Left ventricle myocardium inferior (tissue), 1 donor: ENCODE data around the gene LTBP1. TPM values are rescaled to one million over a fixed set of nuclear protein-coding genes. Genes with fewer than 3 reads are reported as not detected.
"Not testable (repeated sequence)": the region's sequence is repeated elsewhere in the genome, so short reads cannot be mapped to it uniquely, and the experiment has no call there.

ENCODE experiments used
- DNase-seq: peaks from one replicate; pipeline ENCODE4 v3.0.0-alpha.2; 2020
- H3K27ac ChIP-seq: fragments of 200-600 bp; replicated peaks from 2 replicates; pipeline ENCODE4 v1.8.0; 2021
- H3K27me3 ChIP-seq: fragments of 200-600 bp; 2 replicates; pipeline ENCODE4 v1.8.0; 2021; ENCODE audit warnings: low read depth
- H3K36me3 ChIP-seq: fragments of 200-600 bp; 2 replicates; pipeline ENCODE4 v1.8.0; 2021
- H3K4me1 ChIP-seq: fragments of 200-600 bp; 2 replicates; pipeline ENCODE4 v1.8.0; 2021
- H3K4me3 ChIP-seq: fragments of 200-600 bp; 2 replicates; pipeline ENCODE4 v1.8.0; 2021; ENCODE audit warnings: mild to moderate bottlenecking, moderate library complexity
- H3K9me3 ChIP-seq: fragments of 200-600 bp; replicated peaks from 2 replicates; pipeline ENCODE4 v1.8.0; 2021
- intact Hi-C: fragments of 100-400 bp; cut with micrococcal nuclease; formaldehyde crosslinking; loops from one replicate; pipeline ENCODE4 v1.11.0; 2022
- total RNA-seq: library from RNA; stranded (reverse); fragmentation: NEBNext Ultra II Directional; extraction: Animal tissue kit (Norgen Biotek cat#: 25700); gene quantifications from one replicate; pipeline ENCODE4 v1.2.1, GENCODE V29; 2021
- TF ChIP-seq, protein P1 (sequence below): fragments of 200-600 bp; IDR thresholded peaks from 2 replicates; pipeline ENCODE4 v1.8.0; 2021; ENCODE audit warnings: antibody characterized with exemption, mild to moderate bottlenecking, borderline replicate concordance
- donor health status: DM: no; HTN: yes; CAD: no; lungs with severe emphysema.

The LTBP1 gene
- total RNA-seq, 1 donor from 2014 or later: 88.9 TPM

DNA sequence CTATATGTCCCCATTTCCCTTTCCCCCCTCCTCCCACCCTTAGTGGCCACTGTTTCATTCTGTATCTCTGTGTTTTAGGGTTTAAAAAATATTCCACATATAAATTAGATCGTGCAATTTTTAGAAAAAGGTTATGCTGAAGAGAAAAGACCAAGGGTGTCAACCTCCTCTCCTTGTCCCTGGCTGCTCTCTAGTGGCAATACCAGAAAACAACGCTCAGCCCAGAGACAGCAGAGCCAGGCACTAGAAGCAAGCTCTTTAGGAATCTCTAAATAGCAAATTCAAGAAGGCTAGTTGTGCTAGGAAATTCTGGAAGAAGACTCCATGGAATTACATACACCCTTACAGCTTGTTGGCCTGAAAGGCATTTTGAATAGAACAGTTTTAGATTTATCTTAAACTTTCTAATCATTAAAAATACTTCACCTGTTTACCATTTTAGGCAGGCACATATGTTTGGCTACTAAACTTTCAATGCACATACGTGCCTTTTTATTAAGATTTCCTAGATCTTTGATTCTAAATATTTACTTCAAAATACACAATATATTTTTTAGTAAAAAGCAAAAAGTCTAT, 494.6 kb downstream of the LTBP1 start:
- Histone ChIP-seq H3K4me3 (no peak overlapping the region), H3K27me3 (no peaks in the 10 kb centered on the region), H3K27ac (peak overlapping the region; percentile 79), H3K36me3 (no peaks in the 10 kb centered on the region), H3K9me3 (no peaks in the 10 kb centered on the region), H3K4me1 (peaks cover 72% of the 10 kb centered on the region)
- peak; percentile 37 for DNase-seq
- intact Hi-C loops: no loop called here
- TF ChIP-seq, protein P1, sequence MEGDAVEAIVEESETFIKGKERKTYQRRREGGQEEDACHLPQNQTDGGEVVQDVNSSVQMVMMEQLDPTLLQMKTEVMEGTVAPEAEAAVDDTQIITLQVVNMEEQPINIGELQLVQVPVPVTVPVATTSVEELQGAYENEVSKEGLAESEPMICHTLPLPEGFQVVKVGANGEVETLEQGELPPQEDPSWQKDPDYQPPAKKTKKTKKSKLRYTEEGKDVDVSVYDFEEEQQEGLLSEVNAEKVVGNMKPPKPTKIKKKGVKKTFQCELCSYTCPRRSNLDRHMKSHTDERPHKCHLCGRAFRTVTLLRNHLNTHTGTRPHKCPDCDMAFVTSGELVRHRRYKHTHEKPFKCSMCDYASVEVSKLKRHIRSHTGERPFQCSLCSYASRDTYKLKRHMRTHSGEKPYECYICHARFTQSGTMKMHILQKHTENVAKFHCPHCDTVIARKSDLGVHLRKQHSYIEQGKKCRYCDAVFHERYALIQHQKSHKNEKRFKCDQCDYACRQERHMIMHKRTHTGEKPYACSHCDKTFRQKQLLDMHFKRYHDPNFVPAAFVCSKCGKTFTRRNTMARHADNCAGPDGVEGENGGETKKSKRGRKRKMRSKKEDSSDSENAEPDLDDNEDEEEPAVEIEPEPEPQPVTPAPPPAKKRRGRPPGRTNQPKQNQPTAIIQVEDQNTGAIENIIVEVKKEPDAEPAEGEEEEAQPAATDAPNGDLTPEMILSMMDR: peak; percentile 82

- H3K27me3 ChIP-seq, H3K4me3 ChIP-seq, H3K36me3 ChIP-seq, DNase-seq, H3K9me3 ChIP-seq, intact Hi-C loops: not testable (repeated sequence)
- peaks cover 67% of the 10 kb centered on the region for H3K4me1 ChIP-seq
- H3K27ac ChIP-seq: peak overlapping the region; percentile 79
Measured at GRCh38 chr2:33442052-33442451, 495.3 kb downstream of the LTBP1 start.

- TF ChIP-seq, protein P1: no peak
- no peaks in the 10 kb centered on the region for H3K36me3 ChIP-seq
- H3K4me1 ChIP-seq: peaks cover 63% of the 10 kb centered on the region
- no peak for DNase-seq
- H3K9me3 ChIP-seq: no peaks in the 10 kb centered on the region
- intact Hi-C loops: no loop called here
- H3K4me3 ChIP-seq: no peak overlapping the region
- peak overlapping the region; percentile 79 for H3K27ac ChIP-seq
- H3K27me3 ChIP-seq: no peaks in the 10 kb centered on the region
Measured at GRCh38 chr2:33442528-33443079, 495.9 kb downstream of the LTBP1 start.

- H3K4me3 ChIP-seq: no peak overlapping the region
- H3K27me3 ChIP-seq: no peaks in the 10 kb centered on the region
- peaks cover 63% of the 10 kb centered on the region for H3K4me1 ChIP-seq
- no peaks in the 10 kb centered on the region for H3K36me3 ChIP-seq
- H3K9me3 ChIP-seq: no peaks in the 10 kb centered on the region
- peak overlapping the region; percentile 79 for H3K27ac ChIP-seq
- DNase-seq: no peak
- intact Hi-C loops: no loop called here
- TF ChIP-seq, protein P1: no peak
Measured at GRCh38 chr2:33443274-33443829, 496.6 kb downstream of the LTBP1 start.

DNA sequence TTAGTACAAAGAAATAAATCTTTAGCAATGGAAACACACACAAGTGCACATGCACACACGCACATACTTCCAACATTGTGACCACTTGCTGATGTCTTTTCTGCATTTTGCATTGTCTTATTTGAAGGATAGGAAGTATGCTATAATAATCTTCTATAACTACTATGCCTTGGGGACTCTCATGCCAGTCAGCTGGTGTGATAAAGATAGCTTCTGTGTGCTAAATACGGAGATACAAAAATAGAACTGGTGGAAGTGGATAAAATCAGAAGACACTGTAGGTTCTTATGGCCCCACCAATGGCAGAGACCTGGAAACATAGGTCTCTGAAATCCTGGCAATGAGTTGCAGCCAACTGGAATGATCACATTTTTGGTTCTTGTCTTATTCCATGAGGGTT, 498.2 kb downstream of the LTBP1 start:
- peaks cover 54% of the 10 kb centered on the region for H3K4me1 ChIP-seq
- H3K27ac ChIP-seq: peak overlapping the region; percentile 79
- H3K27me3 ChIP-seq: no peaks in the 10 kb centered on the region
- no peak overlapping the region for H3K4me3 ChIP-seq
- intact Hi-C loops: no loop called here
- no peaks in the 10 kb centered on the region for H3K9me3 ChIP-seq
- H3K36me3 ChIP-seq: no peaks in the 10 kb centered on the region
- DNase-seq: no peak
- TF ChIP-seq, protein P1: no peak

- intact Hi-C loops: no loop called here
- peaks cover 11% of the 10 kb centered on the region for H3K36me3 ChIP-seq
- TF ChIP-seq, protein P1: no peak
- H3K4me1 ChIP-seq: peaks cover 26% of the 10 kb centered on the region
- H3K9me3 ChIP-seq: peaks cover 25% of the 10 kb centered on the region
- no peak for DNase-seq
- H3K27ac ChIP-seq: no peak overlapping the region
- no peaks in the 10 kb centered on the region for H3K27me3 ChIP-seq
- H3K4me3 ChIP-seq: no peak overlapping the region
Measured at GRCh38 chr2:33448220-33448899, 501.6 kb downstream of the LTBP1 start.
